ENCODE measurements around the gene GULP1. TPM values are rescaled to one million over a fixed set of nuclear protein-coding genes. Genes with fewer than 3 reads are reported as not detected.
"Not testable (repeated sequence)": the region's sequence is repeated elsewhere in the genome, so short reads cannot be mapped to it uniquely, and the experiment has no call there.

GULP1 gene
- total RNA-seq, 1 donor from 2014 or later, result 29.5 TPM

DNA sequence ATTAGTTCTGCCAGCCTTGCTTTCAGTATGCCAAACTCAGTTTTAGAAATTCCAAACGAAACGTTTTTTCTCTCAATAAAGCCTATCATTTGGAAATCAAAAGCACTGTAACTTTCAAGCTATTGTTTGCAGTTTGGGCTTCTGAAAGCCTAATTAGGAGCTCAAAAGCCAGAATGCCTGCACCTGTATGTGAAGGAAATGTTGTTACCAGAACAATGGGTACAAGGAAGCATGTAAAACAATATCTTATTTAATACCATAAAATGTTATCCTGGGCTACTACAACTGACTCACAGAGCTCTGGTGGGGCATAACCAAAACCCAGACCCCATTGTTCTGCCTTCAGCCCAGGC lies 12.6 kb upstream of the GULP1 start:
- H3K9me3 Mint-ChIP-seq (ENCODE audit: low read depth), result peaks cover 9% of the 10 kb centered on the region
- H3K4me1 Mint-ChIP-seq (ENCODE audit: low read depth), result peaks cover 19% of the 10 kb centered on the region

DNA sequence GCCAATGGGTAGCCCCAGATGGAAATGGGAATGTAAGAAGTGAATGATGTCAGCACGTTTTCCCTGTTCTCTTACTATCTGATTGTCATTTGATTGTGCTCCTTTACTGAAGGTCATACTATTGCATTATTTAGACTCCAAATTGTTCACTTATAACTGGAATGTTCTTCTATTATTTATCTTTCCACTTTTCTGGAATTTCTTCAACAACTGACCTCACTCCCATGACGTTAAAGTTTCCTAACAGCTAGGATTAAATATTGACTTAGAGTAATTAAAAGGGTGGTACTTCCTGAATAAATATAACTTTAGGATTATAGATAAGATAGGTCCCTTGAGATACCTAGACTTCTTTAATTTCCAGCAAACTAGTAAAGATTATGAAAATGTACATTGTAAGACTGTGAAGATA lies 10.9 kb upstream of the GULP1 start:
- Mint-ChIP-seq H3K36me3 (ENCODE audit: low read depth) (peaks cover 7% of the 10 kb centered on the region), H3K4me1 (ENCODE audit: low read depth) (peaks cover 14% of the 10 kb centered on the region), H3K9me3 (ENCODE audit: low read depth) (peaks cover 9% of the 10 kb centered on the region), H3K27ac (ENCODE audit: unreplicated experiment) (no peak overlapping the region), H3K27me3 (ENCODE audit: low read depth) (no peaks in the 10 kb centered on the region), H3K4me3 (ENCODE audit: unreplicated experiment) (no peak overlapping the region)
- TF ChIP-seq, protein P1, sequence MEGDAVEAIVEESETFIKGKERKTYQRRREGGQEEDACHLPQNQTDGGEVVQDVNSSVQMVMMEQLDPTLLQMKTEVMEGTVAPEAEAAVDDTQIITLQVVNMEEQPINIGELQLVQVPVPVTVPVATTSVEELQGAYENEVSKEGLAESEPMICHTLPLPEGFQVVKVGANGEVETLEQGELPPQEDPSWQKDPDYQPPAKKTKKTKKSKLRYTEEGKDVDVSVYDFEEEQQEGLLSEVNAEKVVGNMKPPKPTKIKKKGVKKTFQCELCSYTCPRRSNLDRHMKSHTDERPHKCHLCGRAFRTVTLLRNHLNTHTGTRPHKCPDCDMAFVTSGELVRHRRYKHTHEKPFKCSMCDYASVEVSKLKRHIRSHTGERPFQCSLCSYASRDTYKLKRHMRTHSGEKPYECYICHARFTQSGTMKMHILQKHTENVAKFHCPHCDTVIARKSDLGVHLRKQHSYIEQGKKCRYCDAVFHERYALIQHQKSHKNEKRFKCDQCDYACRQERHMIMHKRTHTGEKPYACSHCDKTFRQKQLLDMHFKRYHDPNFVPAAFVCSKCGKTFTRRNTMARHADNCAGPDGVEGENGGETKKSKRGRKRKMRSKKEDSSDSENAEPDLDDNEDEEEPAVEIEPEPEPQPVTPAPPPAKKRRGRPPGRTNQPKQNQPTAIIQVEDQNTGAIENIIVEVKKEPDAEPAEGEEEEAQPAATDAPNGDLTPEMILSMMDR (IDR thresholded peaks at IDR 0.05), result no peak
- DNase-seq (ENCODE audit: low spot score), result no peak

More for the DNA sequence above, 12.6 kb upstream of the GULP1 start:
- Mint-ChIP-seq H3K27ac (ENCODE audit: unreplicated experiment) (no peak overlapping the region), H3K4me3 (ENCODE audit: unreplicated experiment) (no peak overlapping the region), H3K27me3 (ENCODE audit: low read depth) (no peaks in the 10 kb centered on the region), H3K36me3 (ENCODE audit: low read depth) (peaks cover 6% of the 10 kb centered on the region)
- no peak for DNase-seq (ENCODE audit: low spot score)
- TF ChIP-seq, protein P1 (IDR thresholded peaks at IDR 0.05), result no peak

DNA sequence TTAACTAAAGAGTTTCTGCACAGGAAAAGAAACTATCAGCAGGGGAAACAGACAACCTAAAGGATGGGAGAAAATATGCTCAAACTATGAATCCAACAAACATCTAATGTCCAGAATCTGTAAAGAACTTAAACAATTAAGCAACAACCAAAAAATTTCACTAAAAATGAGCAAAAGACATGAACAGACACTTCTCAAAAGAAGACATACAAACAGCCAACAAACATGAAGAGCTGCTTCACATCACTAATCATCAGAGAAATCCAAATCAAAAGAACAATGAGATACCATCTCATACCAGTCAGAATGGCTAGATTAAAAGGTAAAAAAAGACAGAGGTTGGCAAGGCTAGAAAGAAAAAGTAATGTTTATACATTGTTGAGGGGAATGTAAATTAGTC lies 8.8 kb upstream of the GULP1 start:
- no peak overlapping the region for H3K4me3 Mint-ChIP-seq (ENCODE audit: unreplicated experiment)
- no peak for DNase-seq (ENCODE audit: low spot score)
- peaks cover 7% of the 10 kb centered on the region for H3K36me3 Mint-ChIP-seq (ENCODE audit: low read depth)
- TF ChIP-seq, protein P1 (IDR thresholded peaks at IDR 0.05), result no peak
- H3K27ac Mint-ChIP-seq (ENCODE audit: unreplicated experiment), result no peak overlapping the region
- H3K27me3 Mint-ChIP-seq (ENCODE audit: low read depth), result no peaks in the 10 kb centered on the region
- peaks cover 9% of the 10 kb centered on the region for H3K9me3 Mint-ChIP-seq (ENCODE audit: low read depth)
- peaks cover 14% of the 10 kb centered on the region for H3K4me1 Mint-ChIP-seq (ENCODE audit: low read depth)

DNA sequence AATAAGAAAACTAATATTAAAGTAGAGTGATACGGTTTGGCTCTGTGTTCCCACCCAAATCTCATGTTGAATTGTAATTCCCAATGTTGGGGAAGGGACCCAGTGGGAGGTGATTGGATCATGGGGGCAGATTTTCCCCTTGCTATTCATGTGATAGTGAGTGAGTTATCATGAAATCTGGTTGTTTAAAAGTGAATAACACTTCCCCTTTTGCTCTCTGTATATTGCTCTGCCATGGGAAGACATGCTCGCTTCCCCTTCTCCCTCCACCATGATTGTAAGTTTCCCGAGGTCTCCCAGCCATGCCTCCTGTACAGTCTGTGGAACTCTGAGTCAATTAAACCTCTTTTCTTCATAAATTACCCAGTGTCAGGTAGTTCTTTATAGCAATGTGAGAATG lies 7.4 kb upstream of the GULP1 start:
- H3K4me1 Mint-ChIP-seq (ENCODE audit: low read depth); H3K36me3 Mint-ChIP-seq (ENCODE audit: low read depth); H3K27me3 Mint-ChIP-seq (ENCODE audit: low read depth); H3K27ac Mint-ChIP-seq (ENCODE audit: unreplicated experiment); H3K4me3 Mint-ChIP-seq (ENCODE audit: unreplicated experiment); H3K9me3 Mint-ChIP-seq (ENCODE audit: low read depth); DNase-seq (ENCODE audit: low spot score): not testable (repeated sequence)

DNA sequence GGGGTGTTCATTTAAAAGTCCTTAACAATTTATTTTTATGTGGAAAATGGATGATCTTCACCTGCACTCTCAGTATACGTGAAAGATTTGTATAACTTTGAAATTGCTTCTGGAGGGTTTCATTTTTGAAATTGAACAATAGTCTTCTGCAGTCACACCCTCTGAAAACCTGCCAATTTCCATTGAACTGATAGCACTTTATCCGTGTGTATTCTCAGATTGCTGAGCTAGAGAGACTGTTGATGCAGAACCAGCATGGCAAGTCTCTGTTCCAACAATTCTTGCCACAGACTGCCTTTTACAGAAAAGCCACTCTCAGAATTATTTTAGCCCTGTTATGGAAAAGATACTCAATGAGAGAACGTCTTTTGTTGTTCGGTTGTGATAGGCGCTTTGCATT lies 6.6 kb upstream of the GULP1 start:
- TF ChIP-seq, protein P1 (IDR thresholded peaks at IDR 0.05), result no peak
- Mint-ChIP-seq H3K9me3 (ENCODE audit: low read depth) (peaks cover 9% of the 10 kb centered on the region), H3K27ac (ENCODE audit: unreplicated experiment) (no peak overlapping the region), H3K4me1 (ENCODE audit: low read depth) (peaks cover 6% of the 10 kb centered on the region), H3K27me3 (ENCODE audit: low read depth) (no peaks in the 10 kb centered on the region), H3K36me3 (ENCODE audit: low read depth) (peaks cover 7% of the 10 kb centered on the region), H3K4me3 (ENCODE audit: unreplicated experiment) (no peak overlapping the region)
- DNase-seq (ENCODE audit: low spot score), result no peak

DNA sequence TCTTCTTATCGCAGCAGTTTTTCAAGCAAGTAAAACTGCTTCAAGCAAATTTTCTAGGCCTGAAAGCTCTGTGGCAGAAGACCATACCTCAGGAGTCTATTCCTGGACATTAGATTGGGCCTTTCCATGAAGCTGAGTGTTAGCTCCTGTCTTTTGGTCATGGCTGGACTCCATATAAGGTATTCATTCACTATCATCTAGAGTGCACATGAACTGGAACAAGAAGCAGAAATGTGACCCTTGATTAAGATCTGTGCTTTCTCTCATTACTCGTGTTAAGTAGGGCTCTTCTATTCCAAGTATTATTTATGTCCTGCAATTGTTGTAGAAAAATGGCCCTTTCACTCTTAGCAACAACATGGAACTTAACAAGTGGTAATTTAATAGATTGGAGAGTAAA lies 5.9 kb upstream of the GULP1 start:
- DNase-seq (ENCODE audit: low spot score), result no peak
- Mint-ChIP-seq H3K9me3 (ENCODE audit: low read depth) (peaks cover 9% of the 10 kb centered on the region), H3K36me3 (ENCODE audit: low read depth) (peaks cover 7% of the 10 kb centered on the region), H3K27ac (ENCODE audit: unreplicated experiment) (no peak overlapping the region), H3K27me3 (ENCODE audit: low read depth) (no peaks in the 10 kb centered on the region), H3K4me3 (ENCODE audit: unreplicated experiment) (no peak overlapping the region), H3K4me1 (ENCODE audit: low read depth) (peaks cover 5% of the 10 kb centered on the region)
- TF ChIP-seq, protein P1 (IDR thresholded peaks at IDR 0.05), result no peak

Data from chondrocyte (in vitro differentiated cells).